GM23338 (cell line): ENCODE data around the gene EXOC6. TPM values are rescaled to one million over a fixed set of nuclear protein-coding genes. Genes with fewer than 3 reads are reported as not detected.

Experiments used
- ATAC-seq: fragments of 200-7000 bp; cut with Tn5 transposase; 3 replicates; pipeline ENCODE4 v1.9.1; 2020
- DNase-seq: peaks from one replicate; pipeline ENCODE4 v3.0.0-alpha.2; 2015; ENCODE audit warnings: low spot score
- H2AFZ ChIP-seq: fragments of 200-600 bp; sonication (generic); 2 replicates; pipeline ENCODE4 v1.8.0; 2016; ENCODE audit warnings: antibody characterized with exemption, mild to moderate bottlenecking, moderate library complexity
- H3F3A ChIP-seq: fragments of 200-600 bp; sonication (generic); replicated peaks from 2 replicates; pipeline ENCODE4 v1.8.0; 2017; ENCODE audit warnings: antibody characterized with exemption, mixed run types, low read depth
- H3K27ac ChIP-seq: fragments of 200-600 bp; sonication (generic); 2 replicates; pipeline ENCODE4 v1.6.1; 2016; ENCODE audit warnings: low read depth
- H3K27me3 ChIP-seq: fragments of 200-600 bp; sonication (generic); 2 replicates; pipeline ENCODE4 v1.8.0; 2016; ENCODE audit warnings: mild to moderate bottlenecking, mixed run types, moderate library complexity; ENCODE audit not compliant: insufficient read depth
- H3K36me3 ChIP-seq: fragments of 200-600 bp; sonication (generic); 2 replicates; pipeline ENCODE4 v1.8.0; 2016; ENCODE audit warnings: mild to moderate bottlenecking; ENCODE audit not compliant: insufficient read depth
- H3K4me1 ChIP-seq: fragments of 200-600 bp; sonication (generic); 2 replicates; pipeline ENCODE4 v1.8.0; 2016; ENCODE audit warnings: mild to moderate bottlenecking, moderate library complexity; ENCODE audit not compliant: insufficient read depth
- H3K4me2 ChIP-seq: fragments of 200-600 bp; sonication (generic); 2 replicates; pipeline ENCODE4 v1.7.1; 2017; ENCODE audit warnings: mixed run types
- H3K4me3 ChIP-seq: fragments of 200-600 bp; sonication (generic); 2 replicates; pipeline ENCODE4 v1.6.1; 2016; ENCODE audit warnings: mixed run types
- H3K79me2 ChIP-seq: fragments of 200-600 bp; sonication (generic); replicated peaks from 2 replicates; pipeline ENCODE4 v1.8.0; 2017; ENCODE audit warnings: mild to moderate bottlenecking; ENCODE audit not compliant: insufficient read depth
- H3K9me2 ChIP-seq: fragments of 200-600 bp; sonication (generic); 2 replicates; pipeline ENCODE4 v1.8.0; 2017; ENCODE audit not compliant: insufficient read depth
- H4K20me1 ChIP-seq: fragments of 200-600 bp; sonication (generic); replicated peaks from 2 replicates; pipeline ENCODE4 v1.8.0; 2017; ENCODE audit warnings: mild to moderate bottlenecking; ENCODE audit not compliant: insufficient read depth
- H3K27ac Mint-ChIP-seq: 2 replicates; pipeline ENCODE4 v1.8.0; 2020; ENCODE audit warnings: inconsistent platforms, mild to moderate bottlenecking, moderate library complexity, mixed read lengths
- H3K27me3 Mint-ChIP-seq: 3 replicates; pipeline ENCODE4 v1.8.0; 2022; ENCODE audit warnings: low read depth, mild to moderate bottlenecking, moderate library complexity, mixed read lengths, inconsistent platforms; ENCODE audit not compliant: insufficient read depth, poor library complexity
- H3K36me3 Mint-ChIP-seq: 3 replicates; pipeline ENCODE4 v1.8.0; 2021; ENCODE audit warnings: low read depth, mild to moderate bottlenecking, inconsistent platforms, moderate library complexity, mixed read lengths
- H3K4me1 Mint-ChIP-seq: 3 replicates; pipeline ENCODE4 v1.8.0; 2020; ENCODE audit warnings: mild to moderate bottlenecking, inconsistent platforms, mixed read lengths
- H3K4me3 Mint-ChIP-seq: 3 replicates; pipeline ENCODE4 v1.8.0; 2021; ENCODE audit warnings: moderate library complexity, mild to moderate bottlenecking, inconsistent platforms, mixed read lengths
- H3K9me3 Mint-ChIP-seq: 3 replicates; pipeline ENCODE4 v1.8.0; 2020; ENCODE audit warnings: moderate library complexity, mild to moderate bottlenecking, inconsistent platforms, mixed read lengths
- CREB1 ChIP-seq: fragments of 250-450 bp; sonication (Bioruptor Pico); IDR thresholded peaks from 2 replicates; pipeline ENCODE4 v1.5.0; 2020; ENCODE audit warnings: low read depth, mild to moderate bottlenecking, moderate library complexity
- EZH2 ChIP-seq: fragments of 200-600 bp; sonication (generic); IDR thresholded peaks from one replicate; pipeline ENCODE4 v1.8.0; 2017; ENCODE audit warnings: antibody characterized with exemption, mild to moderate bottlenecking, low read depth; ENCODE audit not compliant: unreplicated experiment
- EZH2phosphoT487 ChIP-seq: fragments of 200-600 bp; sonication (generic); IDR thresholded peaks from one replicate; pipeline ENCODE4 v1.8.1; 2018; ENCODE audit warnings: antibody characterized with exemption; ENCODE audit not compliant: unreplicated experiment
- POLR2AphosphoS5 ChIP-seq: IDR thresholded peaks from 2 replicates; pipeline ENCODE4 v1.6.1; 2016; ENCODE audit warnings: antibody characterized with exemption, low read depth
- STAT1 ChIP-seq: IDR thresholded peaks from one replicate; pipeline ENCODE4 v1.6.1; 2016; ENCODE audit warnings: antibody characterized with exemption; ENCODE audit not compliant: unreplicated experiment
- ZNF114 ChIP-seq: fragments of 250-450 bp; sonication (Bioruptor Pico); IDR thresholded peaks from 2 replicates; pipeline ENCODE4 v1.5.0; 2020; ENCODE audit warnings: mild to moderate bottlenecking, moderate library complexity
- polyA plus RNA-seq: library from polyadenylated mRNA; unstranded; fragments of >200 nt; fragmentation: Nextera tagmentation; extraction: Ambion mirVana; gene quantifications from 2 replicates; pipeline ENCODE4 v1.2.1, GENCODE V29; 2016
- total RNA-seq: library from RNA; depleted of rRNA; stranded (reverse); fragments of >200 nt; shearing (Covaris generic); gene quantifications from 2 replicates; pipeline ENCODE4 v1.2.3, GENCODE V29; 2014
- TF ChIP-seq, protein P1 (sequence below): fragments of 250-450 bp; sonication (Bioruptor Pico); IDR thresholded peaks from 2 replicates; pipeline ENCODE4 v1.5.0; 2020; ENCODE audit warnings: mild to moderate bottlenecking, moderate library complexity

EXOC6 gene
- total and polyA plus RNA-seq, 2 experiments from 2014 or later = 5.0 to 6.0 TPM

DNA sequence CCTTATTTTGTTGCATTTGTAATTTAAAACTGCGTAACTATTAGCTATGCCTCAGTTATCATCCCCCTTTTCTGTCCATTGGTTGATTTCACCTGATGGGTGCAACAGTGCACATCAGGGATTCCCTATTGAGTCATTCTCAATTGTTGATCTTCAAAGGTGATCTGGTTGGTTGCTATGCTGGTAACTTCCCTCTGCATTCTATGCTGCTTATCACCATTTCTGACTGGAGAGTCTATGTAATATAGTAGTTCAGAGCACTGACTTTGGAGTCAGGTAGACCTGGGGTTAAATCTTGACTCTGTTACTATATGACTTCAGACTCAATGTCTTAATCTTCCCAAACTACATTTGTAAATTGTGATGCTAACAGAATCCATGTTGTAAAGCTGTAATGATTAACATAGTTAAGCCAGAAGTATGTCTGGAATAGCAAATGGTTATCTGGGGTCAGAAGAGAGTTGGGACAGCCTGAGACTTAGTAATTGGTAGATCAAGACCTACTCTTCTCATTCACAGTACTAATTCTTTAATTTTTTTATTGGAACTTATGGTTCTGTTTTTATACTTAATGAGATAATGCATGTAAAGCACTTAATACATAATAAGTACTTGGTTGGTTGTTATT lies 38.1 kb downstream of the EXOC6 start:
- Histone ChIP-seq H2AFZ (no peak overlapping the region), H4K20me1 (no peaks in the 10 kb centered on the region), H3K36me3 (no peaks in the 10 kb centered on the region), H3K27ac (no peak overlapping the region), H3F3A (no peaks in the 10 kb centered on the region), H3K9me2 (no peaks in the 10 kb centered on the region), H3K4me1 (peaks cover 9% of the 10 kb centered on the region), H3K4me2 (no peak overlapping the region), H3K79me2 (no peaks in the 10 kb centered on the region), H3K27me3 (no peaks in the 10 kb centered on the region), H3K4me3 (no peak overlapping the region)
- TF ChIP-seq STAT1 = no peak
- no peaks in the 10 kb centered on the region for H3K36me3 Mint-ChIP-seq
- DNase-seq (no peak), ATAC-seq (no peak)
- H3K4me3 Mint-ChIP-seq = no peak overlapping the region
- H3K27ac Mint-ChIP-seq = no peak overlapping the region
- no peaks in the 10 kb centered on the region for H3K9me3 Mint-ChIP-seq
- peaks cover 8% of the 10 kb centered on the region; the same call in 2 of the 3 replicates for H3K4me1 Mint-ChIP-seq
- H3K27me3 Mint-ChIP-seq = peaks cover 2% of the 10 kb centered on the region

GRCh38 chr10:92890471-92890870 lies 42.2 kb downstream of the EXOC6 start:
- H3K36me3 ChIP-seq = no peaks in the 10 kb centered on the region
- ATAC-seq (no peak), DNase-seq (no peak)
- no peaks in the 10 kb centered on the region for H3F3A ChIP-seq
- H3K4me2 ChIP-seq = no peak overlapping the region
- no peak overlapping the region for H2AFZ ChIP-seq
- Mint-ChIP-seq H3K4me3 (no peak overlapping the region), H3K27me3 (no peaks in the 10 kb centered on the region), H3K27ac (no peak overlapping the region), H3K4me1 (peaks cover 42% of the 10 kb centered on the region), H3K36me3 (no peaks in the 10 kb centered on the region), H3K9me3 (no peaks in the 10 kb centered on the region)
- no peaks in the 10 kb centered on the region for H4K20me1 ChIP-seq
- no peak overlapping the region for H3K27ac ChIP-seq
- no peaks in the 10 kb centered on the region for H3K9me2 ChIP-seq
- H3K27me3 ChIP-seq = no peaks in the 10 kb centered on the region
- H3K79me2 ChIP-seq = no peaks in the 10 kb centered on the region
- TF ChIP-seq ZNF114 (CRISPR knock-in tag) = no peak
- no peak for TF ChIP-seq CREB1 (CRISPR knock-in tag)
- TF ChIP-seq, protein P1, sequence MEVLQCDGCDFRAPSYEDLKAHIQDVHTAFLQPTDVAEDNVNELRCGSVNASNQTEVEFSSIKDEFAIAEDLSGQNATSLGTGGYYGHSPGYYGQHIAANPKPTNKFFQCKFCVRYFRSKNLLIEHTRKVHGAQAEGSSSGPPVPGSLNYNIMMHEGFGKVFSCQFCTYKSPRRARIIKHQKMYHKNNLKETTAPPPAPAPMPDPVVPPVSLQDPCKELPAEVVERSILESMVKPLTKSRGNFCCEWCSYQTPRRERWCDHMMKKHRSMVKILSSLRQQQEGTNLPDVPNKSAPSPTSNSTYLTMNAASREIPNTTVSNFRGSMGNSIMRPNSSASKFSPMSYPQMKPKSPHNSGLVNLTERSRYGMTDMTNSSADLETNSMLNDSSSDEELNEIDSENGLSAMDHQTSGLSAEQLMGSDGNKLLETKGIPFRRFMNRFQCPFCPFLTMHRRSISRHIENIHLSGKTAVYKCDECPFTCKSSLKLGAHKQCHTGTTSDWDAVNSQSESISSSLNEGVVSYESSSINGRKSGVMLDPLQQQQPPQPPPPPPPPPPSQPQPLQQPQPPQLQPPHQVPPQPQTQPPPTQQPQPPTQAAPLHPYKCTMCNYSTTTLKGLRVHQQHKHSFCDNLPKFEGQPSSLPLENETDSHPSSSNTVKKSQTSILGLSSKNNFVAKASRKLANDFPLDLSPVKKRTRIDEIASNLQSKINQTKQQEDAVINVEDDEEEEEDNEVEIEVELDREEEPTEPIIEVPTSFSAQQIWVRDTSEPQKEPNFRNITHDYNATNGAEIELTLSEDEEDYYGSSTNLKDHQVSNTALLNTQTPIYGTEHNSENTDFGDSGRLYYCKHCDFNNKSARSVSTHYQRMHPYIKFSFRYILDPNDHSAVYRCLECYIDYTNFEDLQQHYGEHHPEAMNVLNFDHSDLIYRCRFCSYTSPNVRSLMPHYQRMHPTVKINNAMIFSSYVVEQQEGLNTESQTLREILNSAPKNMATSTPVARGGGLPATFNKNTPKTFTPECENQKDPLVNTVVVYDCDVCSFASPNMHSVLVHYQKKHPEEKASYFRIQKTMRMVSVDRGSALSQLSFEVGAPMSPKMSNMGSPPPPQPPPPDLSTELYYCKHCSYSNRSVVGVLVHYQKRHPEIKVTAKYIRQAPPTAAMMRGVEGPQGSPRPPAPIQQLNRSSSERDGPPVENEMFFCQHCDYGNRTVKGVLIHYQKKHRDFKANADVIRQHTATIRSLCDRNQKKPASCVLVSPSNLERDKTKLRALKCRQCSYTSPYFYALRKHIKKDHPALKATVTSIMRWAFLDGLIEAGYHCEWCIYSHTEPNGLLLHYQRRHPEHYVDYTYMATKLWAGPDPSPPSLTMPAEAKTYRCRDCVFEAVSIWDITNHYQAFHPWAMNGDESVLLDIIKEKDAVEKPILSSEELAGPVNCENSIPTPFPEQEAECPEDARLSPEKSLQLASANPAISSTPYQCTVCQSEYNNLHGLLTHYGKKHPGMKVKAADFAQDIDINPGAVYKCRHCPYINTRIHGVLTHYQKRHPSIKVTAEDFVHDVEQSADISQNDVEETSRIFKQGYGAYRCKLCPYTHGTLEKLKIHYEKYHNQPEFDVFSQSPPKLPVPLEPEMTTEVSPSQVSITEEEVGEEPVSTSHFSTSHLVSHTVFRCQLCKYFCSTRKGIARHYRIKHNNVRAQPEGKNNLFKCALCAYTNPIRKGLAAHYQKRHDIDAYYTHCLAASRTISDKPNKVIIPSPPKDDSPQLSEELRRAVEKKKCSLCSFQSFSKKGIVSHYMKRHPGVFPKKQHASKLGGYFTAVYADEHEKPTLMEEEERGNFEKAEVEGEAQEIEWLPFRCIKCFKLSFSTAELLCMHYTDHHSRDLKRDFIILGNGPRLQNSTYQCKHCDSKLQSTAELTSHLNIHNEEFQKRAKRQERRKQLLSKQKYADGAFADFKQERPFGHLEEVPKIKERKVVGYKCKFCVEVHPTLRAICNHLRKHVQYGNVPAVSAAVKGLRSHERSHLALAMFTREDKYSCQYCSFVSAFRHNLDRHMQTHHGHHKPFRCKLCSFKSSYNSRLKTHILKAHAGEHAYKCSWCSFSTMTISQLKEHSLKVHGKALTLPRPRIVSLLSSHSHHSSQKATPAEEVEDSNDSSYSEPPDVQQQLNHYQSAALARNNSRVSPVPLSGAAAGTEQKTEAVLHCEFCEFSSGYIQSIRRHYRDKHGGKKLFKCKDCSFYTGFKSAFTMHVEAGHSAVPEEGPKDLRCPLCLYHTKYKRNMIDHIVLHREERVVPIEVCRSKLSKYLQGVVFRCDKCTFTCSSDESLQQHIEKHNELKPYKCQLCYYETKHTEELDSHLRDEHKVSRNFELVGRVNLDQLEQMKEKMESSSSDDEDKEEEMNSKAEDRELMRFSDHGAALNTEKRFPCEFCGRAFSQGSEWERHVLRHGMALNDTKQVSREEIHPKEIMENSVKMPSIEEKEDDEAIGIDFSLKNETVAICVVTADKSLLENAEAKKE (CRISPR knock-in tag) = no peak
- TF ChIP-seq EZH2 = no peak
- no peak for TF ChIP-seq EZH2phosphoT487
- no peak for TF ChIP-seq POLR2AphosphoS5
- peaks cover 41% of the 10 kb centered on the region for H3K4me1 ChIP-seq
- H3K4me3 ChIP-seq = no peak overlapping the region
